HCT116 (cell line): ENCODE results near the gene AK2. TPM values are rescaled to one million over a fixed set of nuclear protein-coding genes. Genes with fewer than 3 reads are reported as not detected.

Experiments
- ATAC-seq: fragments of 200-7000 bp; cut with Tn5 transposase; 2 replicates; pipeline ENCODE4 v1.9.1; 2020; ENCODE audit warnings: mild to moderate bottlenecking, moderate library complexity
- BruUV-seq: library from RNA; stranded (reverse); fragments of 400-500 nt; replicated peaks from 2 replicates; lab custom pipeline; 2021; lab: Mats Ljungman, UMichigan
- CTCF ChIA-PET: fragments of 300-600 bp; sonication (Branson Sonifier 250); formaldehyde crosslinking; loops from one replicate; lab custom pipeline; 2021; ENCODE audit warnings: antibody characterized with exemption; lab: Charles Lee
- POLR2A ChIA-PET: fragments of 300-600, 350-600 bp; sonication (Branson Sonifier 250); formaldehyde crosslinking; loops from one replicate; lab custom pipeline; 2021; ENCODE audit warnings: antibody characterized with exemption; lab: Charles Lee
- RAD21 ChIA-PET, 2 experiments: fragments of 300-600 bp; sonication (Branson Sonifier 250); formaldehyde crosslinking; loops; one replicate each; lab custom pipeline; 2023; ENCODE audit warnings: low total read pairs in 2 of 2; ENCODE audit not compliant: uncharacterized antibody in 2 of 2, unreplicated experiment in 2 of 2, low non-redundant PET in 1 of 2; lab: Charles Lee
- DNase-seq: peaks from one replicate; pipeline ENCODE4 v3.0.0-alpha.2; 2010; ENCODE audit warnings: low read depth, low spot score
- H2AFZ ChIP-seq: fragments of 200-600 bp; shearing (Covaris generic), sonication (generic); 2 replicates; pipeline ENCODE4 v1.6.1; 2017; ENCODE audit warnings: low read depth, mixed run types, mixed read lengths, antibody characterized with exemption, low read length; ENCODE audit not compliant: poor library complexity, severe bottlenecking
- H3K27ac ChIP-seq: 2 replicates; pipeline ENCODE4 v1.5.1; 2012; ENCODE audit warnings: low read depth, low read length
- H3K27me3 ChIP-seq: fragments of 200-600 bp; sonication (generic); 2 replicates; pipeline ENCODE4 v1.6.1; 2016; ENCODE audit warnings: mixed run types, low read length, mixed read lengths; ENCODE audit not compliant: insufficient read depth
- H3K36me3 ChIP-seq, 2 experiments: fragments of 200-500 bp in 1 of 2; fragments of 200-600 bp in 1 of 2; sonication (Bioruptor generic) in 1 of 2; sonication (generic) in 1 of 2; 2 replicates each; pipeline versions ENCODE4 v1.5.1 to v1.6.1; 2014 to 2016; ENCODE audit warnings: low read length in 2 of 2, inconsistent platforms in 1 of 2, mixed read lengths in 1 of 2, mixed run types in 1 of 2; ENCODE audit not compliant: insufficient read depth in 2 of 2, control insufficient read depth in 1 of 2
- H3K4me1 ChIP-seq, 2 experiments: fragments of 200-600 bp in 1 of 2; sonication (generic) in 1 of 2; 2 replicates each; pipeline versions ENCODE4 v1.5.1 to v1.6.1; 2012 to 2017; ENCODE audit warnings: low read length in 2 of 2, inconsistent platforms in 1 of 2, mild to moderate bottlenecking in 1 of 2, mixed read lengths in 1 of 2, mixed run types in 1 of 2, moderate library complexity in 1 of 2; ENCODE audit not compliant: insufficient read depth in 2 of 2, control insufficient read depth in 1 of 2
- H3K4me2 ChIP-seq: fragments of 200-600 bp; sonication (generic); 2 replicates; pipeline ENCODE4 v1.6.1; 2017; ENCODE audit warnings: mixed run types, low read length, mixed read lengths
- H3K4me3 ChIP-seq, 2 experiments: fragments of 200-600 bp in 1 of 2; sonication (generic) in 1 of 2; replicated peaks in 1 of 2; 2 replicates each; pipeline ENCODE4 v1.5.1; 2011 to 2016; ENCODE audit warnings: low read length in 2 of 2, control low read depth in 1 of 2, low read depth in 1 of 2, mild to moderate bottlenecking in 1 of 2, mixed read lengths in 1 of 2, mixed run types in 1 of 2
- H3K79me2 ChIP-seq: fragments of 200-600 bp; sonication (generic); 2 replicates; pipeline ENCODE4 v1.6.1; 2017; ENCODE audit warnings: mild to moderate bottlenecking, mixed run types, low read length, moderate library complexity, mixed read lengths; ENCODE audit not compliant: insufficient read depth
- H3K9ac ChIP-seq: fragments of 200-600 bp; sonication (generic); 2 replicates; pipeline ENCODE4 v1.6.1; 2016; ENCODE audit warnings: low read length, mixed read lengths
- H3K9me2 ChIP-seq: fragments of 200-600 bp; sonication (generic), shearing (Covaris generic); 2 replicates; pipeline ENCODE4 v1.6.1; 2017; ENCODE audit warnings: mixed run types, mild to moderate bottlenecking, moderate library complexity; ENCODE audit not compliant: insufficient read depth
- H3K9me3 ChIP-seq, 2 experiments: fragments of 200-500 bp in 1 of 2; fragments of 200-600 bp in 1 of 2; sonication (Bioruptor generic) in 1 of 2; sonication (generic) in 1 of 2; 2 replicates each; pipeline ENCODE4 v1.6.1; 2014 to 2017; ENCODE audit warnings: low read length in 2 of 2, mixed read lengths in 2 of 2, inconsistent platforms in 1 of 2, low read depth in 1 of 2, mild to moderate bottlenecking in 1 of 2, mixed run types in 1 of 2, moderate library complexity in 1 of 2; ENCODE audit not compliant: control insufficient read depth in 1 of 2, insufficient read depth in 1 of 2
- H4K20me1 ChIP-seq: fragments of 200-600 bp; sonication (generic), shearing (Covaris generic); 2 replicates; pipeline ENCODE4 v1.6.1; 2017; ENCODE audit warnings: mixed run types, mild to moderate bottlenecking, moderate library complexity; ENCODE audit not compliant: insufficient read depth
- CBX3 ChIP-seq: IDR thresholded peaks from 2 replicates; pipeline ENCODE4 v1.6.1; 2012; ENCODE audit warnings: low read depth
- EGR1 ChIP-seq: IDR thresholded peaks from 2 replicates; pipeline ENCODE4 v1.6.1; 2012; ENCODE audit warnings: low read depth
- EZH2 ChIP-seq: fragments of 200-600 bp; sonication (generic); IDR thresholded peaks from 2 replicates; pipeline ENCODE4 v1.6.1; 2017; ENCODE audit warnings: antibody characterized with exemption, mixed run types
- FOSL1 ChIP-seq: IDR thresholded peaks from 2 replicates; pipeline ENCODE4 v1.6.1; 2012; ENCODE audit warnings: low read depth
- JUND ChIP-seq: IDR thresholded peaks from 2 replicates; pipeline ENCODE4 v1.6.1; 2012
- MAX ChIP-seq: IDR thresholded peaks from 2 replicates; pipeline ENCODE4 v1.6.1; 2012
- POLR2A ChIP-seq: IDR thresholded peaks from 2 replicates; pipeline ENCODE4 v1.7.0; 2011; ENCODE audit warnings: borderline replicate concordance; ENCODE audit not compliant: insufficient read depth, insufficient read length; ENCODE audit errors: extremely low read depth
- POLR2AphosphoS5 ChIP-seq: IDR thresholded peaks from 2 replicates; pipeline ENCODE4 v1.6.1; 2011; ENCODE audit warnings: mild to moderate bottlenecking, low read depth, low read length, moderate library complexity
- RAD21 ChIP-seq: IDR thresholded peaks from 2 replicates; pipeline ENCODE4 v1.6.1; 2012; ENCODE audit warnings: low read depth, mild to moderate bottlenecking
- SIN3A ChIP-seq: IDR thresholded peaks from 2 replicates; pipeline ENCODE4 v1.6.1; 2012; ENCODE audit warnings: low read depth
- YY1 ChIP-seq: IDR thresholded peaks from 2 replicates; pipeline ENCODE4 v1.6.1; 2011; ENCODE audit warnings: low read length, low read depth, moderate library complexity, mild to moderate bottlenecking; ENCODE audit not compliant: insufficient replicate concordance; ENCODE audit errors: extremely low read depth
- ZNF274 ChIP-seq: fragments of 200-500 bp; sonication (Bioruptor generic); IDR thresholded peaks from 2 replicates; pipeline ENCODE4 v1.6.1; 2014; ENCODE audit warnings: mild to moderate bottlenecking, low read depth, low read length, inconsistent platforms
- intact Hi-C: fragments of 100-400 bp; cut with micrococcal nuclease; formaldehyde crosslinking; loops from 2 replicates; pipeline ENCODE4 v1.10.0; 2022
- total RNA-seq: library from RNA; stranded (reverse); gene quantifications from one replicate; pipeline ENCODE4 v1.2.1, GENCODE V29; 2021; ENCODE audit not compliant: unreplicated experiment
- TF ChIP-seq, protein P1 (sequence below): IDR thresholded peaks from 2 replicates; pipeline ENCODE4 v1.6.1; 2011; ENCODE audit warnings: mild to moderate bottlenecking, low read length, moderate library complexity; ENCODE audit not compliant: insufficient replicate concordance; ENCODE audit errors: extremely low read depth
- TF ChIP-seq, protein P2 (sequence below): IDR thresholded peaks from 2 replicates; pipeline ENCODE4 v1.6.1; 2012; ENCODE audit warnings: low read depth

AK2 gene
- total RNA-seq, 1 experiment from 2014 or later = 233 TPM

DNA sequence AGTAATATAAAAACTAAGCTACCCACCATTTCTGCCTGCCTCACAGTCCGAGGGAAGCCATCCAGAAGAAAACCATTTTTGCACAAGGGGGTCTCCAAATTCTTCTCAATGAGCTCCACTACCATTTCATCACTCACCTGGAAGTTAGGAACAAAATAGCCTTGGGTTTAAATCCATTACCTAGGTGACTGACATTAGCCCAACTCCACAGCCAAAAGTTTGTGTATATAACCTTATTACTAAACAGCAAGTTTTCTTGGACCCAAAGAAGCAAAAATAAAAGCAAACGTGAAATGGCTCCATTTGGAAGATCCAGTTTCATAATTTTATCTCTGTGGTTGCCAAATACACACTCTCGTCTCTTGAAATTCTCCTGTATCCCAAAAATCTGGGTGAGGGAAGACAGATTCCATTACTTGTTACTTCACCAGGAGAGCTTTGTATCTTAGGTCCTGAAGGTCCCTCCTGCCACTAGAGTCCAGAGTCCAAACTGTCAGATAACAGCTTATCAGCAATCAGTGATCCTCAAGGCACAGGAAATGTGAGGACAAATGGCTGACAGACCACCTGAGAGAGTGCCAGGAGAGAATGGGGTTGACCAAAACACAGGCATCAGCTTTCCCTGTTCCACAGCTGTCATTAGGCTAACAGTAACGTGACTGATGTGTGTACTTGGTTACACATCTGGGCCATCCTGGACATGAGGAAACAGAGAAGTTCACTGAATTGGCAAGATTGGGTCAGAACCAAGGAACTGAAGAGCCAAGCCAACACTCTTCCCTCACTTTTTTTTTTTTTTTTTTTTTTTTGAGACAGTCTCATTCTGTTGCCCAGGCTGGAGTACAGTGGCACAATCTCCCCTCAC, 14.9 kb downstream of the AK2 start:
- no peak overlapping the region for H2AFZ ChIP-seq
- H3K4me3 ChIP-seq = no peak overlapping the region
- no peaks in the 10 kb centered on the region for H3K9me3 ChIP-seq
- DNase-seq (no peak), ATAC-seq (no peak)
- H3K4me2 ChIP-seq = no peak overlapping the region
- ChIA-PET POLR2A (no interaction called here), CTCF (no interaction called here), RAD21 (no interaction called here)
- no peaks in the 10 kb centered on the region for H3K9me2 ChIP-seq
- TF ChIP-seq ZNF274 (no peak), CBX3 (no peak), JUND (no peak), POLR2AphosphoS5 (no peak), POLR2A (no peak), EZH2 (no peak)
- BruUV-seq = no TSS peak
- no peak overlapping the region for H3K27ac ChIP-seq
- no peaks in the 10 kb centered on the region for H3K27me3 ChIP-seq
- intact Hi-C loops = no loop called here
- no peak overlapping the region for H3K9ac ChIP-seq
- peaks cover 82% of the 10 kb centered on the region for H3K79me2 ChIP-seq
- peaks cover 50 to 57% of the 10 kb centered on the region in 2 experiments for H3K36me3 ChIP-seq
- H3K4me1 ChIP-seq = 0 out of 4 replicates have a peak, but pooled peaks cover 0 to 6% of the 10 kb centered on the region in 2 experiments
- H4K20me1 ChIP-seq = peaks cover 13% of the 10 kb centered on the region; the same call in 1 of the 2 replicates

DNA sequence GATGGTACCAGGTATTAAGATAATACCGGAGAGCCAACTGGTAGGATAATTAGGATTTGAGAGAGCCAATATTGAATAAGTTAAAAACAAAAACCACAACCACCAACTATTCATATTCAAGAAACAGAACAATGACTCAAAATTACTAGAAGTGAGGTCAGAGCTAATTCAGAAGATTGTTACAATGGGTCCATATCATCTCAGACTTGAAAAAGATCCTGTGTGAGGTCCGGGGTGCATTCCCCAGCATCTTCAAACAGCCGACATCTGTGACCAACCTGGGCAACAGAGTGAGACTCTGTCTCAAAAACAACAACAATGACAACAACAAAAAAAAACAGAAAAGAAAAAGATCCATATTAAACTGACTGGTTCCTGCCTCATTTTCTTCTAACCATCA, 18.6 kb downstream of the AK2 start:
- ChIA-PET POLR2A (no interaction called here), CTCF (no interaction called here), RAD21 (no interaction called here)
- DNase-seq (no peak), ATAC-seq (no peak)
- Histone ChIP-seq H3K4me3 (no peak overlapping the region), H3K9ac (no peak overlapping the region), H3K9me3 (no peaks in the 10 kb centered on the region), H3K4me2 (no peak overlapping the region), H3K27ac (no peak overlapping the region), H3K36me3 (peaks cover 60 to 69% of the 10 kb centered on the region in 2 experiments), H4K20me1 (peaks cover 4% of the 10 kb centered on the region; the same call in 1 of the 2 replicates), H3K4me1 (no peaks in the 10 kb centered on the region), H3K27me3 (no peaks in the 10 kb centered on the region), H3K79me2 (peaks cover 50% of the 10 kb centered on the region), H2AFZ (no peak overlapping the region), H3K9me2 (no peaks in the 10 kb centered on the region)
- intact Hi-C loops = no loop called here
- BruUV-seq = no TSS peak
- TF ChIP-seq SIN3A = no peak
- TF ChIP-seq YY1 = no peak
- TF ChIP-seq MAX = no peak
- no peak for TF ChIP-seq POLR2AphosphoS5
- TF ChIP-seq, protein P1, sequence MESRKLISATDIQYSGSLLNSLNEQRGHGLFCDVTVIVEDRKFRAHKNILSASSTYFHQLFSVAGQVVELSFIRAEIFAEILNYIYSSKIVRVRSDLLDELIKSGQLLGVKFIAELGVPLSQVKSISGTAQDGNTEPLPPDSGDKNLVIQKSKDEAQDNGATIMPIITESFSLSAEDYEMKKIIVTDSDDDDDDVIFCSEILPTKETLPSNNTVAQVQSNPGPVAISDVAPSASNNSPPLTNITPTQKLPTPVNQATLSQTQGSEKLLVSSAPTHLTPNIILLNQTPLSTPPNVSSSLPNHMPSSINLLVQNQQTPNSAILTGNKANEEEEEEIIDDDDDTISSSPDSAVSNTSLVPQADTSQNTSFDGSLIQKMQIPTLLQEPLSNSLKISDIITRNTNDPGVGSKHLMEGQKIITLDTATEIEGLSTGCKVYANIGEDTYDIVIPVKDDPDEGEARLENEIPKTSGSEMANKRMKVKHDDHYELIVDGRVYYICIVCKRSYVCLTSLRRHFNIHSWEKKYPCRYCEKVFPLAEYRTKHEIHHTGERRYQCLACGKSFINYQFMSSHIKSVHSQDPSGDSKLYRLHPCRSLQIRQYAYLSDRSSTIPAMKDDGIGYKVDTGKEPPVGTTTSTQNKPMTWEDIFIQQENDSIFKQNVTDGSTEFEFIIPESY = no peak
- TF ChIP-seq FOSL1 = no peak
- TF ChIP-seq, protein P2, sequence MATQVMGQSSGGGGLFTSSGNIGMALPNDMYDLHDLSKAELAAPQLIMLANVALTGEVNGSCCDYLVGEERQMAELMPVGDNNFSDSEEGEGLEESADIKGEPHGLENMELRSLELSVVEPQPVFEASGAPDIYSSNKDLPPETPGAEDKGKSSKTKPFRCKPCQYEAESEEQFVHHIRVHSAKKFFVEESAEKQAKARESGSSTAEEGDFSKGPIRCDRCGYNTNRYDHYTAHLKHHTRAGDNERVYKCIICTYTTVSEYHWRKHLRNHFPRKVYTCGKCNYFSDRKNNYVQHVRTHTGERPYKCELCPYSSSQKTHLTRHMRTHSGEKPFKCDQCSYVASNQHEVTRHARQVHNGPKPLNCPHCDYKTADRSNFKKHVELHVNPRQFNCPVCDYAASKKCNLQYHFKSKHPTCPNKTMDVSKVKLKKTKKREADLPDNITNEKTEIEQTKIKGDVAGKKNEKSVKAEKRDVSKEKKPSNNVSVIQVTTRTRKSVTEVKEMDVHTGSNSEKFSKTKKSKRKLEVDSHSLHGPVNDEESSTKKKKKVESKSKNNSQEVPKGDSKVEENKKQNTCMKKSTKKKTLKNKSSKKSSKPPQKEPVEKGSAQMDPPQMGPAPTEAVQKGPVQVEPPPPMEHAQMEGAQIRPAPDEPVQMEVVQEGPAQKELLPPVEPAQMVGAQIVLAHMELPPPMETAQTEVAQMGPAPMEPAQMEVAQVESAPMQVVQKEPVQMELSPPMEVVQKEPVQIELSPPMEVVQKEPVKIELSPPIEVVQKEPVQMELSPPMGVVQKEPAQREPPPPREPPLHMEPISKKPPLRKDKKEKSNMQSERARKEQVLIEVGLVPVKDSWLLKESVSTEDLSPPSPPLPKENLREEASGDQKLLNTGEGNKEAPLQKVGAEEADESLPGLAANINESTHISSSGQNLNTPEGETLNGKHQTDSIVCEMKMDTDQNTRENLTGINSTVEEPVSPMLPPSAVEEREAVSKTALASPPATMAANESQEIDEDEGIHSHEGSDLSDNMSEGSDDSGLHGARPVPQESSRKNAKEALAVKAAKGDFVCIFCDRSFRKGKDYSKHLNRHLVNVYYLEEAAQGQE = no peak
- TF ChIP-seq ZNF274 = no peak
- TF ChIP-seq EZH2 = no peak
- no peak for TF ChIP-seq RAD21
- TF ChIP-seq EGR1 = no peak
